Astrocyte (in vitro differentiated cells and primary cell): Measurements from ENCODE around the gene ALOX15. TPM values are rescaled to one million over a fixed set of nuclear protein-coding genes. Genes with fewer than 3 reads are reported as not detected.
"Not testable (repeated sequence)": the region's sequence is repeated elsewhere in the genome, so short reads cannot be mapped to it uniquely, and the experiment has no call there.

Source experiments
- DNase-seq: peaks from one replicate; pipeline ENCODE4 v3.0.0-alpha.2; 2010; ENCODE audit warnings: low read depth
- FAIRE-seq: peaks from 2 replicates; lab custom pipeline; 2011; peaks lifted over from hg19 to GRCh38; lab: Jason Lieb, UNC
- H2AFZ ChIP-seq: 2 replicates; pipeline ENCODE4 v1.6.0; 2012; ENCODE audit warnings: low read depth, low read length, inconsistent platforms
- H3K27ac ChIP-seq: 2 replicates; pipeline ENCODE4 v1.5.1; 2011; ENCODE audit warnings: low read depth, low read length, inconsistent platforms
- H3K27me3 ChIP-seq: 2 replicates; pipeline ENCODE4 v1.6.0; 2011; ENCODE audit warnings: low read length, inconsistent platforms; ENCODE audit not compliant: insufficient read depth
- H3K36me3 ChIP-seq: 2 replicates; pipeline ENCODE4 v1.5.1; 2011; ENCODE audit warnings: low read length, inconsistent platforms; ENCODE audit not compliant: insufficient read depth
- H3K4me1 ChIP-seq: 2 replicates; pipeline ENCODE4 v1.5.1; 2011; ENCODE audit warnings: low read length, inconsistent platforms; ENCODE audit not compliant: insufficient read depth
- H3K4me2 ChIP-seq: 2 replicates; pipeline ENCODE4 v1.6.0; 2012; ENCODE audit warnings: low read length, inconsistent platforms
- H3K4me3 ChIP-seq: 2 replicates; pipeline ENCODE4 v1.5.1; 2011; ENCODE audit warnings: low read depth, mild to moderate bottlenecking, low read length, inconsistent platforms; ENCODE audit not compliant: insufficient read depth
- H3K79me2 ChIP-seq: 2 replicates; pipeline ENCODE4 v1.6.0; 2012; ENCODE audit warnings: mild to moderate bottlenecking, low read length, inconsistent platforms; ENCODE audit not compliant: insufficient read depth
- H3K9ac ChIP-seq: 2 replicates; pipeline ENCODE4 v1.6.0; 2012; ENCODE audit warnings: mild to moderate bottlenecking, low read length, inconsistent platforms
- H3K9me3 ChIP-seq: 2 replicates; pipeline ENCODE4 v1.5.1; 2012; ENCODE audit warnings: low read depth, mild to moderate bottlenecking, low read length, inconsistent platforms; ENCODE audit not compliant: insufficient read depth
- H4K20me1 ChIP-seq: 2 replicates; pipeline ENCODE4 v1.6.0; 2012; ENCODE audit warnings: low read length, inconsistent platforms; ENCODE audit not compliant: insufficient read depth
- H3K27ac Mint-ChIP-seq: one replicate; pipeline ENCODE4 v1.8.0; 2021; ENCODE audit warnings: mild to moderate bottlenecking, mixed read lengths; ENCODE audit not compliant: unreplicated experiment
- H3K27me3 Mint-ChIP-seq: one replicate; pipeline ENCODE4 v1.8.0; 2021; ENCODE audit warnings: low read depth, mixed read lengths; ENCODE audit not compliant: unreplicated experiment
- H3K36me3 Mint-ChIP-seq: one replicate; pipeline ENCODE4 v1.8.0; 2021; ENCODE audit warnings: low read depth, mixed read lengths; ENCODE audit not compliant: unreplicated experiment
- H3K4me1 Mint-ChIP-seq: one replicate; pipeline ENCODE4 v1.8.0; 2021; ENCODE audit warnings: low read depth, mixed read lengths; ENCODE audit not compliant: unreplicated experiment
- H3K4me3 Mint-ChIP-seq: one replicate; pipeline ENCODE4 v1.8.0; 2021; ENCODE audit warnings: mild to moderate bottlenecking, moderate library complexity, mixed read lengths; ENCODE audit not compliant: unreplicated experiment
- H3K9me3 Mint-ChIP-seq: one replicate; pipeline ENCODE4 v1.8.0; 2021; ENCODE audit warnings: mild to moderate bottlenecking, mixed read lengths; ENCODE audit not compliant: unreplicated experiment
- CTCF ChIP-seq: IDR thresholded peaks from 2 replicates; pipeline ENCODE4 v1.5.1; 2011; ENCODE audit warnings: low read depth, mild to moderate bottlenecking, inconsistent platforms, low read length, moderate library complexity; ENCODE audit not compliant: insufficient read depth
- EZH2 ChIP-seq: IDR thresholded peaks from 2 replicates; pipeline ENCODE4 v1.6.1; 2012; ENCODE audit warnings: mild to moderate bottlenecking, low read length, inconsistent platforms; ENCODE audit not compliant: insufficient read depth
- total RNA-seq: library from RNA; stranded (reverse); gene quantifications from 2 replicates; pipeline ENCODE4 v1.2.1, GENCODE V29; 2021

ALOX15 gene
- total RNA-seq, 1 donor from 2014 or later, result 0.07 TPM

- TF ChIP-seq CTCF, result no peak
- no peak for TF ChIP-seq EZH2
- FAIRE-seq (no peak), DNase-seq (no peak)
- H3K4me1 ChIP-seq, result peaks cover 5% of the 10 kb centered on the region
- no peaks in the 10 kb centered on the region for H4K20me1 ChIP-seq
- no peak overlapping the region for H3K4me3 ChIP-seq
- peaks cover 11% of the 10 kb centered on the region for H3K27me3 ChIP-seq
- no peaks in the 10 kb centered on the region for H3K36me3 ChIP-seq
- no peaks in the 10 kb centered on the region for H3K36me3 Mint-ChIP-seq
- H3K4me1 Mint-ChIP-seq, result peaks cover 13% of the 10 kb centered on the region
- H3K9me3 Mint-ChIP-seq, result no peaks in the 10 kb centered on the region
- no peaks in the 10 kb centered on the region for H3K79me2 ChIP-seq
- H3K4me3 Mint-ChIP-seq, result no peak overlapping the region
- no peaks in the 10 kb centered on the region for H3K9me3 ChIP-seq
- no peak overlapping the region for H3K4me2 ChIP-seq
- H3K27me3 Mint-ChIP-seq, result peaks cover 26% of the 10 kb centered on the region
- H3K27ac ChIP-seq, result no peak overlapping the region
- no peak overlapping the region for H3K9ac ChIP-seq
- H3K27ac Mint-ChIP-seq, result no peak overlapping the region
- no peak overlapping the region for H2AFZ ChIP-seq
Measured at GRCh38 chr17:4596636-4597380, 44.7 kb downstream of the ALOX15 start.

- not testable (repeated sequence) for FAIRE-seq
Measured at GRCh38 chr17:4595685-4596342, 45.7 kb downstream of the ALOX15 start.

DNA sequence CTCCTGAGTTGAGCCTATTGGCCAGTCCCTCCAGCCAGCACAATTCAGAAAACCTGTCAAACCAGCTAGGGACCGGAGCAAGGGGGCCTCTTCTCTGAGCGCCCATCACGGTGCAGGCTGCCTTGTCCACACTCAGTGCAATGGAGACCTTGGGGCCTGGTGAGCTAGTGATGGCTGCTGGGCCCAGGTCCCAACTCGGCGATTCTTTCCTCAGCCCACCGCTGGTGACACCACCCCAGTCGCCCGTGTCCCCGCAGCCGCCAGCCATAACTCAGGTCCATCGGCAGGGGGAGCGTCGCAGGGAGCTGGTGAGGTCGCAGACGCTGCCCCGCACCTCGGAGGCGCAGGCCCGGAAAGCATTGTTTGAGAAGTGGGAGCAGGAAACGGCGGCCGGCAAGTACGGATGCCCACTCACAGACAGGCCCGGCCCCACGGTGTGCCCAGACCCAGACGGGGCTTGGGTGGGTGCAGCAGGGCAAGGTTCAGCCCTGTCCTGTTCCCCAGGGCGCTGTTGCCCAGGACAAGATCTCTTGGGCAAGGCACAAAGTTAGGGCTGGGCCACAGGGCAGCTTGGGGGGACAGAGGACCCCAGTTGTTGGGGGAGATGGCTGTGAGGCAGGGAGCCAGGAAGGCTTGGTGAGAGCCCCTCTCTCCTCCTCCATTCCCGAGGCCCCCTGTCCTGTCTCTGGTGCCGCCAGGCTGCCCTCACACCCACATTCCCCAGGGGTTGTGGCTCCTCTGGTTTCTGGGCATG is 46.4 kb downstream of the ALOX15 start:
- peaks cover 40% of the 10 kb centered on the region for H3K27me3 Mint-ChIP-seq
- H3K36me3 Mint-ChIP-seq, result no peaks in the 10 kb centered on the region
- Histone ChIP-seq H3K4me1 (peaks cover 5% of the 10 kb centered on the region), H3K4me3 (no peak overlapping the region), H3K79me2 (no peaks in the 10 kb centered on the region), H3K9me3 (no peaks in the 10 kb centered on the region), H3K36me3 (no peaks in the 10 kb centered on the region), H3K27me3 (peaks cover 7% of the 10 kb centered on the region), H3K4me2 (no peak overlapping the region), H3K27ac (no peak overlapping the region), H4K20me1 (no peaks in the 10 kb centered on the region), H3K9ac (no peak overlapping the region), H2AFZ (peak overlapping the region; percentile 34)
- TF ChIP-seq EZH2 (no peak), CTCF (no peak)
- H3K27ac Mint-ChIP-seq, result no peak overlapping the region
- H3K9me3 Mint-ChIP-seq, result no peaks in the 10 kb centered on the region
- H3K4me3 Mint-ChIP-seq, result no peak overlapping the region
- H3K4me1 Mint-ChIP-seq, result peaks cover 11% of the 10 kb centered on the region
- FAIRE-seq (no peak), DNase-seq (no peak)

More at GRCh38 chr17:4595685-4596342, 45.7 kb downstream of the ALOX15 start:
- not testable (repeated sequence) for H3K4me1 ChIP-seq, H3K4me3 Mint-ChIP-seq, H3K9me3 ChIP-seq, H3K36me3 Mint-ChIP-seq, H3K4me3 ChIP-seq, H3K79me2 ChIP-seq, H2AFZ ChIP-seq, H3K36me3 ChIP-seq, H4K20me1 ChIP-seq, H3K9ac ChIP-seq, H3K27ac Mint-ChIP-seq, H3K9me3 Mint-ChIP-seq, DNase-seq, H3K4me2 ChIP-seq, H3K27ac ChIP-seq
- H3K4me1 Mint-ChIP-seq, result peaks cover 13% of the 10 kb centered on the region
- H3K27me3 ChIP-seq, result peaks cover 11% of the 10 kb centered on the region
- peaks cover 33% of the 10 kb centered on the region for H3K27me3 Mint-ChIP-seq
